ENCODE measurements around the gene BDH1. TPM values are rescaled to one million over a fixed set of nuclear protein-coding genes. Genes with fewer than 3 reads are reported as not detected.

Gene BDH1
- total and polyA plus RNA-seq, 2 of the 13 experiments (the other 11 are each of a cell fraction or from before 2014, with no cell fraction given) = 21.2 to 71.9 TPM

DNA sequence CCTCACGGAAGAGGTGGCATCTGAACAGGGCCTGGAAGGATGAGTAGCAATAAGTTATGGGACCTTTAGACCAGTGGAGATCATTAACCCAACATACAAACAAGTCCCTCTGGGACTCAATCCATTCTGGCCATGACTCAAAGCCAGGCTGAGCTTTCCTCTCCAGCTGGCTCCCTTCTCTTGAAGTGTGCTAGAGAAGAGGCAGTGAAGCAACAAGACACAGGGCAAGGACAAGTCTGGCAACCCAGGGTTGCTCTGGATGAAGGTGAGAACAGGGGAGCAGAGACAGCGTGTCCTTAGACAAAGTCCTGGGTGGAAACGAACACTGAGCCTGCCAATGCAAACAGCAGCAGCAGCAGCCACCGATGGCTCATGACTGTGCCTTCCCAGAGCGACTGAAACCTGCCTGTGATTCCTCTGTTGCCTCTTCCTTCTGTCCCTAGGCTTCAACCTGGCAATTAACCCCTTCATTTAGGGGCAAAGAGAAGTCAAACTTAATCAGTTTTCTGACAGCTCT, 86.8 kb downstream of the BDH1 start (continued):
- TF ChIP-seq, protein P1, sequence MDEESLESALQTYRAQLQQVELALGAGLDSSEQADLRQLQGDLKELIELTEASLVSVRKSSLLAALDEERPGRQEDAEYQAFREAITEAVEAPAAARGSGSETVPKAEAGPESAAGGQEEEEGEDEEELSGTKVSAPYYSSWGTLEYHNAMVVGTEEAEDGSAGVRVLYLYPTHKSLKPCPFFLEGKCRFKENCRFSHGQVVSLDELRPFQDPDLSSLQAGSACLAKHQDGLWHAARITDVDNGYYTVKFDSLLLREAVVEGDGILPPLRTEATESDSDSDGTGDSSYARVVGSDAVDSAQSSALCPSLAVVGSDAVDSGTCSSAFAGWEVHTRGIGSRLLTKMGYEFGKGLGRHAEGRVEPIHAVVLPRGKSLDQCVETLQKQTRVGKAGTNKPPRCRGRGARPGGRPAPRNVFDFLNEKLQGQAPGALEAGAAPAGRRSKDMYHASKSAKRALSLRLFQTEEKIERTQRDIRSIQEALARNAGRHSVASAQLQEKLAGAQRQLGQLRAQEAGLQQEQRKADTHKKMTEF (CRISPR knock-in tag; IDR thresholded peaks at IDR 0.05) = peak; percentile 50; the same call in 1 of the 2 replicates
- TF ChIP-seq POLR2G (IDR thresholded peaks at IDR 0.05; ENCODE audit: low read depth, low read length) = peak; percentile 79
- TF ChIP-seq ZNF652 (CRISPR knock-in tag; IDR thresholded peaks at IDR 0.05; ENCODE audit: borderline replicate concordance, low read depth) = peak; percentile 95
- 0 out of 2 replicates have a peak, but pooled peaks have one; percentile 50 for TF ChIP-seq HDAC1 (CRISPR knock-in tag; IDR thresholded peaks at IDR 0.05)
- peak; percentile 35; the same call in 1 of the 2 replicates for TF ChIP-seq SPEN (CRISPR knock-in tag; IDR thresholded peaks at IDR 0.05; ENCODE audit: low read depth)
- TF ChIP-seq ZNF883 (CRISPR knock-in tag; IDR thresholded peaks at IDR 0.05; ENCODE audit: not compliant biosample characterization) = peak; percentile 46
- TF ChIP-seq ZNF644 (CRISPR knock-in tag; IDR thresholded peaks at IDR 0.05; ENCODE audit: low read depth) = peak; percentile 88
- TF ChIP-seq NR2C2 (CRISPR knock-in tag; IDR thresholded peaks at IDR 0.05; ENCODE audit: borderline replicate concordance) = no peak
- 0 out of 2 replicates have a peak, but pooled peaks have one; percentile 23 for TF ChIP-seq NRL (CRISPR knock-in tag; IDR thresholded peaks at IDR 0.05; ENCODE audit: borderline replicate concordance)
- TF ChIP-seq SMYD3 (CRISPR knock-in tag; IDR thresholded peaks at IDR 0.05) = no peak
- TF ChIP-seq THAP11 (CRISPR knock-in tag; IDR thresholded peaks at IDR 0.05) = 0 out of 2 replicates have a peak, but pooled peaks have one; percentile 22
- TF ChIP-seq SOX6 (IDR thresholded peaks at IDR 0.05) = no peak
- no peak for TF ChIP-seq SOX6 (CRISPR knock-in tag; IDR thresholded peaks at IDR 0.05)
- TF ChIP-seq, protein P2, sequence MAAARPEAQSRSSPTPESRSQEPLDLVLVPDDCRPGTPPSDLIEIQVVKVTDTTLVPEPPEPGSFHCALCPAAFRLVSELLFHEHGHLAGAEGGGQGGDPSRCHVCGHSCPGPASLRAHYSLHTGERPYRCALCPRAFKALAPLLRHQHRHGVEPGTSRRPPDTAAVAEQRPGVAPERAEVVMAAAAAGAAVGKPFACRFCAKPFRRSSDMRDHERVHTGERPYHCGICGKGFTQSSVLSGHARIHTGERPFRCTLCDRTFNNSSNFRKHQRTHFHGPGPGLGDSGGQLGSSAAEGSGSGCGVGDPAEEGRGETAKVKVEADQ (CRISPR knock-in tag; IDR thresholded peaks at IDR 0.05; ENCODE audit: borderline replicate concordance) = peak; percentile 77
- peak; percentile 24 for TF ChIP-seq SKI (IDR thresholded peaks at IDR 0.05; ENCODE audit: partially characterized antibody)
- peak; percentile 57; the same call in 1 of the 2 replicates for TF ChIP-seq KDM6A (CRISPR knock-in tag; IDR thresholded peaks at IDR 0.05; ENCODE audit: low read depth)
- TF ChIP-seq, protein P3, sequence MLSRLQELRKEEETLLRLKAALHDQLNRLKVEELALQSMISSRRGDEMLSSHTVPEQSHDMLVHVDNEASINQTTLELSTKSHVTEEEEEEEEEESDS (CRISPR knock-in tag; IDR thresholded peaks at IDR 0.05; ENCODE audit: borderline replicate concordance) = no peak
- TF ChIP-seq, protein P4, sequence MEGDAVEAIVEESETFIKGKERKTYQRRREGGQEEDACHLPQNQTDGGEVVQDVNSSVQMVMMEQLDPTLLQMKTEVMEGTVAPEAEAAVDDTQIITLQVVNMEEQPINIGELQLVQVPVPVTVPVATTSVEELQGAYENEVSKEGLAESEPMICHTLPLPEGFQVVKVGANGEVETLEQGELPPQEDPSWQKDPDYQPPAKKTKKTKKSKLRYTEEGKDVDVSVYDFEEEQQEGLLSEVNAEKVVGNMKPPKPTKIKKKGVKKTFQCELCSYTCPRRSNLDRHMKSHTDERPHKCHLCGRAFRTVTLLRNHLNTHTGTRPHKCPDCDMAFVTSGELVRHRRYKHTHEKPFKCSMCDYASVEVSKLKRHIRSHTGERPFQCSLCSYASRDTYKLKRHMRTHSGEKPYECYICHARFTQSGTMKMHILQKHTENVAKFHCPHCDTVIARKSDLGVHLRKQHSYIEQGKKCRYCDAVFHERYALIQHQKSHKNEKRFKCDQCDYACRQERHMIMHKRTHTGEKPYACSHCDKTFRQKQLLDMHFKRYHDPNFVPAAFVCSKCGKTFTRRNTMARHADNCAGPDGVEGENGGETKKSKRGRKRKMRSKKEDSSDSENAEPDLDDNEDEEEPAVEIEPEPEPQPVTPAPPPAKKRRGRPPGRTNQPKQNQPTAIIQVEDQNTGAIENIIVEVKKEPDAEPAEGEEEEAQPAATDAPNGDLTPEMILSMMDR (CRISPR knock-in tag; IDR thresholded peaks at IDR 0.05) = no peak
- peak; percentile 39; the same call in 1 of the 2 replicates for TF ChIP-seq MTA1 (CRISPR knock-in tag; IDR thresholded peaks at IDR 0.05; ENCODE audit: borderline replicate concordance)
- TF ChIP-seq MIER2 (CRISPR knock-in tag; IDR thresholded peaks at IDR 0.05) = peak; percentile 59; the same call in 1 of the 2 replicates
- TF ChIP-seq DMAP1 (CRISPR knock-in tag; IDR thresholded peaks at IDR 0.05) = no peak
- TF ChIP-seq SRSF4 (IDR thresholded peaks at IDR 0.05; ENCODE audit: low read depth, low read length, poor library complexity, severe bottlenecking) = no peak
- no peak for TF ChIP-seq SAFB2 (CRISPR knock-in tag; IDR thresholded peaks at IDR 0.05; ENCODE audit: borderline replicate concordance, low read depth)
- TF ChIP-seq, protein P5, sequence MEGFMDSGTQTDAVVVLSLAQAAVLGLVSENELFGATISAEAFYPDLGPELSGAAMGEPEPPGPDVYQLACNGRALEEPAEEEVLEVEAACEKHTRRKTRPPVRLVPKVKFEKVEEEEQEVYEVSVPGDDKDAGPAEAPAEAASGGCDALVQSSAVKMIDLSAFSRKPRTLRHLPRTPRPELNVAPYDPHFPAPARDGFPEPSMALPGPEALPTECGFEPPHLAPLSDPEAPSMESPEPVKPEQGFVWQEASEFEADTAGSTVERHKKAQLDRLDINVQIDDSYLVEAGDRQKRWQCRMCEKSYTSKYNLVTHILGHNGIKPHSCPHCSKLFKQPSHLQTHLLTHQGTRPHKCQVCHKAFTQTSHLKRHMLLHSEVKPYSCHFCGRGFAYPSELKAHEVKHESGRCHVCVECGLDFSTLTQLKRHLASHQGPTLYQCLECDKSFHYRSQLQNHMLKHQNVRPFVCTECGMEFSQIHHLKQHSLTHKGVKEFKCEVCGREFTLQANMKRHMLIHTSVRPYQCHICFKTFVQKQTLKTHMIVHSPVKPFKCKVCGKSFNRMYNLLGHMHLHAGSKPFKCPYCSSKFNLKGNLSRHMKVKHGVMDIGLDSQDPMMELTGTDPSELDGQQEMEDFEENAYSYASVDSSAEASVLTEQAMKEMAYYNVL (CRISPR knock-in tag; IDR thresholded peaks at IDR 0.05; ENCODE audit: borderline replicate concordance) = peak; percentile 77; the same call in 1 of the 2 replicates
- TF ChIP-seq MED1 (CRISPR knock-in tag; IDR thresholded peaks at IDR 0.05) = peak; percentile 58
- no peak for TF ChIP-seq SSRP1 (CRISPR knock-in tag; IDR thresholded peaks at IDR 0.05)
